Parathyroid adenoma (tissue), 2 donors: ENCODE results near the gene ZFHX3.

Source experiments
- H2AFZ ChIP-seq: fragments of 300-600 bp; sonication (generic); one replicate; pipeline ENCODE4 v1.7.0; 2017; ENCODE audit warnings: antibody characterized with exemption, mild to moderate bottlenecking
- H3K27ac ChIP-seq: fragments of 300-600 bp; sonication (generic); one replicate; pipeline ENCODE4 v1.7.0; 2017
- H3K27me3 ChIP-seq: fragments of 300-600 bp; sonication (generic); one replicate; pipeline ENCODE4 v1.7.0; 2017; ENCODE audit warnings: low read length; ENCODE audit not compliant: control insufficient read depth, insufficient read depth
- H3K36me3 ChIP-seq: fragments of 300-600 bp; sonication (generic); one replicate; pipeline ENCODE4 v1.7.0; 2017; ENCODE audit warnings: low read length; ENCODE audit not compliant: control insufficient read depth, insufficient read depth
- H3K4me1 ChIP-seq: fragments of 300-600 bp; sonication (generic); one replicate; pipeline ENCODE4 v1.7.0; 2017; ENCODE audit warnings: control low read depth
- H3K4me2 ChIP-seq: fragments of 300-600 bp; sonication (generic); one replicate; pipeline ENCODE4 v1.7.0; 2017; ENCODE audit warnings: low read length
- H3K4me3 ChIP-seq: fragments of 300-600 bp; sonication (generic); one replicate; pipeline ENCODE4 v1.7.0; 2017; ENCODE audit warnings: low read depth, low read length
- H3K79me2 ChIP-seq: fragments of 300-600 bp; sonication (generic); one replicate; pipeline ENCODE4 v1.7.0; 2017; ENCODE audit warnings: control low read depth
- H3K9ac ChIP-seq: fragments of 300-600 bp; sonication (generic); one replicate; pipeline ENCODE4 v1.7.0; 2017; ENCODE audit warnings: mild to moderate bottlenecking
- H3K9me3 ChIP-seq: fragments of 300-600 bp; sonication (generic); one replicate; pipeline ENCODE4 v1.7.0; 2017; ENCODE audit warnings: low read length; ENCODE audit not compliant: control insufficient read depth
- CTCF ChIP-seq: fragments of 300-600 bp; sonication (generic); IDR thresholded peaks from one replicate; pipeline ENCODE4 v1.7.0; 2017; ENCODE audit warnings: antibody characterized with exemption, mild to moderate bottlenecking
- donor health status: primary hyperparathyroidism.

Gene ZFHX3

GRCh38 chr16:73040136-73040535 is 7.8 kb downstream of the ZFHX3 start:
- peaks cover 50% of the 10 kb centered on the region for H3K4me1 ChIP-seq
- no peaks in the 10 kb centered on the region for H3K36me3 ChIP-seq
- no peak overlapping the region for H3K9ac ChIP-seq
- H3K27me3 ChIP-seq, result no peaks in the 10 kb centered on the region
- peaks cover 68% of the 10 kb centered on the region for H3K79me2 ChIP-seq
- no peaks in the 10 kb centered on the region for H3K9me3 ChIP-seq
- H3K27ac ChIP-seq, result no peak overlapping the region
- H3K4me3 ChIP-seq, result no peak overlapping the region
- H3K4me2 ChIP-seq, result no peak overlapping the region
- TF ChIP-seq CTCF, result no peak
- no peak overlapping the region for H2AFZ ChIP-seq

GRCh38 chr16:73037845-73038570 is 9.9 kb downstream of the ZFHX3 start:
- Histone ChIP-seq H3K36me3 (no peaks in the 10 kb centered on the region), H2AFZ (no peak overlapping the region), H3K4me2 (no peak overlapping the region), H3K4me1 (peaks cover 38% of the 10 kb centered on the region), H3K27ac (peak overlapping the region; percentile 52), H3K9ac (no peak overlapping the region), H3K79me2 (peaks cover 67% of the 10 kb centered on the region), H3K9me3 (no peaks in the 10 kb centered on the region), H3K27me3 (no peaks in the 10 kb centered on the region), H3K4me3 (no peak overlapping the region)
- TF ChIP-seq CTCF, result no peak

GRCh38 chr16:73037331-73037745 is 10.6 kb downstream of the ZFHX3 start:
- peaks cover 41% of the 10 kb centered on the region for H3K4me1 ChIP-seq
- H3K4me3 ChIP-seq, result no peak overlapping the region
- H3K36me3 ChIP-seq, result no peaks in the 10 kb centered on the region
- no peaks in the 10 kb centered on the region for H3K9me3 ChIP-seq
- no peaks in the 10 kb centered on the region for H3K27me3 ChIP-seq
- peaks cover 67% of the 10 kb centered on the region for H3K79me2 ChIP-seq
- no peak overlapping the region for H2AFZ ChIP-seq
- H3K9ac ChIP-seq, result no peak overlapping the region
- peak overlapping the region; percentile 52 for H3K27ac ChIP-seq
- no peak for TF ChIP-seq CTCF
- H3K4me2 ChIP-seq, result no peak overlapping the region

- Histone ChIP-seq H3K27me3 (no peaks in the 10 kb centered on the region), H3K79me2 (peaks cover 71% of the 10 kb centered on the region), H3K4me1 (peaks cover 41% of the 10 kb centered on the region), H3K4me2 (peak overlapping the region; percentile 42), H3K36me3 (no peaks in the 10 kb centered on the region), H2AFZ (peak overlapping the region; percentile 40), H3K9me3 (no peaks in the 10 kb centered on the region), H3K27ac (peak overlapping the region; percentile 32), H3K9ac (no peak overlapping the region), H3K4me3 (no peak overlapping the region)
- no peak for TF ChIP-seq CTCF
These were observed 11.7 kb downstream of the ZFHX3 start for GRCh38 chr16:73036074-73036826.
